Measurements from ENCODE around the gene MAGEA2.
"Not testable (repeated sequence)": the region's sequence is repeated elsewhere in the genome, so short reads cannot be mapped to it uniquely, and the experiment has no call there.

The MAGEA2 gene, protein sequence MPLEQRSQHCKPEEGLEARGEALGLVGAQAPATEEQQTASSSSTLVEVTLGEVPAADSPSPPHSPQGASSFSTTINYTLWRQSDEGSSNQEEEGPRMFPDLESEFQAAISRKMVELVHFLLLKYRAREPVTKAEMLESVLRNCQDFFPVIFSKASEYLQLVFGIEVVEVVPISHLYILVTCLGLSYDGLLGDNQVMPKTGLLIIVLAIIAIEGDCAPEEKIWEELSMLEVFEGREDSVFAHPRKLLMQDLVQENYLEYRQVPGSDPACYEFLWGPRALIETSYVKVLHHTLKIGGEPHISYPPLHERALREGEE

DNA sequence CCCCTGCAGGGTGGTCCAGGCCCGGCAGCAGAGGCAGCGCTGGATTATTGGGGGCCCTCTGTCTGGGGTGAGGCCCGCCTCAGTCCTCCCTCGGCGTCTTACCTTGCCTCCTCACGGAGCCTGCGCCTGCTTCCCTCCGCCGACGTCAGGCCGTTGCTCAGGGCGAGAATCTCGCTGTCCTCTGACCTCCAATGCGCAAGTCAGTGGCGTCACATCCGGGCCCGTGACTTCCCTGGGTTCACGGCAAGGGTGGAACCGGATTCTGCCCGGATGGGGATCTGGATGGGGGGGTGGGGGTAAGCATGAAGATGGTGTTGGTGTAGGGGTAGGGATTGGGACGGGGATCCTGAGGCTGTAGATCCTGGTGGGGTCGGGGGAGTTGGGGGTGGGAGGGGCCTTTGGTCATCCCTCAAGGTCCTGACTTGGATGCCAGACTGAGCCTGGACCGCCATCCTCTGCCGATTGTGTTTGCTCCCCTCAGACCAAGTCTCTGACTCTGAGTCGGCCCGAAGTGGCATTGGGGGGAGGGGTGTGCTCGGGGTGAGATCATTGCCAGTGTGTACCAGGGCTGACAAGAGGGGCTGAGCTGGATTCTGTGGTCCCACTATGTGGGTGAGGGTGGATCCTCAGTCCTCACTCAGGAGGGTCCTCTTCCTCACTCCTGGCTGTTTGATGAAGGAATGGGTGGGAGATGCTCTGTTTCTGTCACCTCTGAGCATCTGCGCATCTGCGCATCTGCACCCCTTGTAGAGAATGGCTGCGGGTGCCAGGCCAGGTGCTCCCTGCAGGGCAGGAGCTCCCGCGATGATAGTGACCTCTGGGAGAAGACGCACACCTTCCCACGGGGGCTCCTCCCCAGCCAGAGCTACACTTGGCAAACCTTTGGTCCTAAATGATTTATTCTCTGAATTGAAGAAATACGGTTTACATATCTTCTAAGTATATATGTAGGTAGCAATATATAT lies at the start of gene MAGEA2:
Gene MAGEA2, minus strand, starts transcription at position 157 of the 965 bp plus-strand sequence. CDS start 2,479 bp downstream, outside the sequence.
- not testable (repeated sequence) for DNase-seq

DNA sequence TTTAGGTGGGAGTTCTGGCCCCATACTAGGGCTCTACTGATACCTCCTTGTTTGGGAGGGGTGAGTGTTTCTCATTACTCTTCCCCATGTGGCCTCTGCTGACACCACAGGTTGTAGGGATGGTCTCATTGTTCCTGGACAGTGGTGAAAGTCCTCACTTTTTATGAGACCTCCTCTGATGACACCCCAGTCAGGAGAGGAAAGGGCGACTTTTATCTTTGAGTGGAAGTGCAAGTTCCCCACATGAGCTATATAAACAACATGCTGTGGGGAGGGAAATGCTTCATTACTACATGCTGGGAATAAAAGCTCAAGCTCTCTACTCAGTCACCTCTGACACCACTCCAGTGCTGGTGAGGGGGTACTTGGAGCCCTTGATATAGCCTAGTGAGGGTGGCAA lies 45.3 kb upstream of the MAGEA2 start:
- DNase-seq = no peak

DNA sequence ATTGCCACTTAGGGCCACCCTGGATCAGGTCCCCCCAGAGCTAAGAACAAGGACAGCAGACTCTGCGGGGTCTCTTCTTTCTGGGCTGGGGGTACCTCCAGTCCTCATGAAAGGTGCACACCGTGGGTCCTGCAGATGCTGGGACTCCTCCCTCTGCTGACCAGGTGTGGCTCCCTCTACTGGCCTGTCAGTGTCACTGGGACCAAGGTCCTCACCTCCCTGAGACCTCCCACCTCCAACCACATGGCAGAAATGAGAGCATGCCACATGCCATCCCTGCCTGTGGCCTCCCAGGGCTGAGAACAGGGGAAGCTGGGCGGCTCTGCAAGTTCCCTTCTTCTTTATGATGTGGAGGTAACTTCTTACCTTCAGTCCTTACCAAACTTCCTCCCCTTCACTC lies 33.4 kb upstream of the MAGEA2 start:
- not testable (repeated sequence) for DNase-seq

DNA sequence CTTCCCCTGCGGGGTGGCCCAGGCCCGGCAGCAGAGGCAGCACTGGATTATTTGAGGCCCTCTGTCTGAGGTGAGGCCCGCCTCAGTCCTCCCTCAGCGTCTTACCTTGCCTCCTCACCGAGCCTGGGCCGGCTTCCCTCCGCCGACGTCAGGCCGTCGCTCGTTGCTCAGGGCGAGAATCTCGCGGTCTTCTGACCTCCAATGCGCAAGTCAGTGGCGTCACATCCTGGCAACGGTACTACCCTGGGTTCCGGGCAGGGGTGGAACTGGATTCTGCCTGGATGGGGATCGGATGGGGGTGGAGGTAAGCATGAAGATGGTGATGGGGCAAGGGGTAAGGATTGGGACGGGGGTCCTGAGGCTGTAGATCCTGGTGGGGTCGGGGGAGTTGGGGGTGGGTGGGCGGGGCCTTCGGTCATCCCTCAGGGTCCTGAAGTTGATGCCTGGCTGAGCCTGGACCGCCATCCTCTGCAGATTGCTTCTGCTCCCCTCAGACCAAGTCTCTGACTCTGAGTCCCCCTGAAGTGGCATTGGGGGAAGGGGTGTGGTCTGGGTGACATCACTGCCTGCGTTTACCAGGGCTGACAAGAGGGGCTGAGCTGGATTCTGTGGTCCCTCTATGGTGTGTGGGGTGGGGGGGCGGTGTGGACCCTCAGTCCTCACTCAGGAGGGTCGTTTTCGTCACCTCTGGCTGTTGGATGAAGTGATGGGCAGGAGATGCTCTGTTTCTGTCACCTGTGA lies 16.1 kb upstream of the MAGEA2 start, which contains the start of gene MAGEA6:
Gene MAGEA6, minus strand, starts transcription at position 141 of the 741 bp plus-strand sequence. CDS start 2,039 bp downstream, outside the sequence.
- DNase-seq = not testable (repeated sequence)

DNA sequence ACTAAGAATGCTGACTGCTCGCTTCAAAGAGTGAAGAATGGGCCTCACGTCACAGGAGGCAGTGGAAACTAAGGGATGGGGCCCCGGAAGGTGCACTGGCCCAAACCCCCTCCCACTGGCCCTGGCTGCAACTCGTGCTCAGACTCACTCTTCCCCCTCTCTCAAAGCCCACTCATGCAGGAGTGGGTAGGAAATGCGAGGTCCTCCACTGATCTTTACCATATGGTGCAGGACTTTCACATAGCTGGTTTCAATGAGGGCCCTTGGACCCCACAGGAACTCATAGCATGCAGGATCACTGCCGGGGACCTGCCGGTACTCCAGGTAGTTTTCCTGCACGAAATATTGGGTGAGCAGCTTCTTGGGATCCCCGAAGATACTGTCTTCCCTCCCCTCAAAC lies 12.9 kb upstream of the MAGEA2 start:
- not testable (repeated sequence) for DNase-seq

DNA sequence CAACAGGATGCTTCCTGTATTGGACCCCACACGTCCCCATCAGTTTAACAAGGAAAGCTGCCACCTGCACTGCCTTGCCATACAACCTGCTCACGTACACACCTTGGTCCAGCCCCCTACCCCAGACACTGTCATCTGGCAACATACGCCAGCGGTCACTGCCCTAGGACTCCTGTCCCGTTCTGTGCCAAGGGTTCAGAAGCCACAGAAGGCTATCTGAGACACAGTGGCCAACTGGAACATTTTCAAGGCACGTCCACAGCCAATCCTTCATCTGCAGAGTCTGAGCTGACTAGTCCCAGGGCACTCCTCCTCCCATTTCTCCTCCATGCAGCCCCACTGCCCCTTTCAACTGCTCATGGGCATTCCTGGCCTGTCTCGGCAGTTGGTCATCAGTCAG lies 7.9 kb upstream of the MAGEA2 start:
- DNase-seq = not testable (repeated sequence)

DNA sequence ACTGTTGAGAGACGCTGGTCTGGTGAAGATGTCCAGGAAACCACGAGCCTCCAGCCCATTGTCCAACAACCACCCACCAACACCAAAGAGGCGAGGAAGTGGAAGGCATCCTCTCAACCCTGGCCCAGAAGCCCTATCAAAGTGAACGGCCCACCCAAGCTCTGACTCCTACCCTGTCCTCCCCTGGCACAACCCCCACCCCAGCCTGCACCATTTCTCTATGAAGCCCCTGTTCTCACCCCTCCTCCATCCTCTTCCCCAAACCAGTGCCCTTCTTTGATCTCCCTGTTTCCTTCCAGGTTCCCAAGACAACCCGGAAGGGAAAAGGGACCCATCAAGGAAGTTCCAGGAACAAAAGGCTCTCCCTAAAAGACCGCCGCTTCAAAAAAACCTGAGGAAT lies 5.9 kb upstream of the MAGEA2 start:
- DNase-seq = not testable (repeated sequence)

DNA sequence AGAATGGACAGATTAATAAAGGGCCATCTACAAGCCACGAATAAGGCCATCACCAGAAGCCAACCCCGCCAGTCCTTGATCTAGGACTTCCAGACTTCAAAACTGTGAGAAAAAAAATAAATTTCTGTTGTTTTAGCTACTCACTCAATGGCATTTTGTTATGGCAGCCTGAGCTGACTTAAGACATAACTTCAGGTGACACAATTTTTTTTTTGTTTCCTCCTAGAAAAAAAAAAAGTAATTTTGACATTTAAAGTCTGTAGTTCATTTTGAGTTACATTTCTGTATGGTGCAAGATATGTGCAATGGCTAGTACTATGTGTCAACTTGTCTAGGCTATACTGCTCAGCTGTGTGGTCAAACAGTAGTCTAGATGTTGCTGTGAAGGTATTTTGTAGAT lies 5.3 kb upstream of the MAGEA2 start, which contains the start of gene CSAG3:
Gene CSAG3, plus strand, starts transcription at position 301 of the 400 bp plus-strand sequence.
- DNase-seq = not testable (repeated sequence)

DNA sequence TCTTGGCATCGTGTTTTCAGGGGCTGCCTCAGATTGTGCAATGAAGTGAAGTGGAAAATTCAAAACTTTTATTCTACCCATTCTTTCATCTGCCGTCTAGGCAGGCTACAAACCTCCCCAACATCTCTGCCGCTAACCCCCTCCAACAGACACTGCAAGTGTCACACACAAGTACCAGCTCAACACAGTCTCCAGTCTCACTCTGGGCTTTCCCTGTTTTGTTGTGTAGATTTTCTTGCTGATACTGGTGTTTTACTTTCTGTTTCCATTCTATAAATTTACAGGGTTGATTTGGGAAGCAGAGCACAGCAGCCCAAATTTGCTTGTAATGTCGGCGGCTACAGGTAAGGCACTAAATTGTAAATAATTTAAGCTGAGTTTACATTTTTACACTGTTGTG lies 1.2 kb upstream of the MAGEA2 start:
- DNase-seq = not testable (repeated sequence)

DNA sequence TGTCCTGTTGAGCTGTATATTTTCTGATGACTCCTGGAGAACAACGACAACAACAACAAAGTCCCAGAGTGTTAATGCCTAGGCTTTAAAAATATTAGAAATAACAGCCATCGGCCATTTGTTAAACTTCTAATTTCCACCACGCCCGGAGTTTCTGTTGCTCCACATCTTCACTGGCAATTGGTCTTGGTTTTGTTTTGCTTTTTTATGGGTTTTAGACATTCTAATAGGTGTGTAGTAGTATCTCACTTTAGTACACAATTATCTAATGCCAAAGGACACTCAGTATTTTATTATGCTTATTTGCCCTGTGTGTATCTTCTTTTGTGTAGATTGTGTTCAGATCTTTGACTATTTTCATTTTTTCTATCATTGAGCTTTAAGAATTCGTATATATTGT lies 15.1 kb downstream of the MAGEA2 start:
- no peak for DNase-seq

DNA sequence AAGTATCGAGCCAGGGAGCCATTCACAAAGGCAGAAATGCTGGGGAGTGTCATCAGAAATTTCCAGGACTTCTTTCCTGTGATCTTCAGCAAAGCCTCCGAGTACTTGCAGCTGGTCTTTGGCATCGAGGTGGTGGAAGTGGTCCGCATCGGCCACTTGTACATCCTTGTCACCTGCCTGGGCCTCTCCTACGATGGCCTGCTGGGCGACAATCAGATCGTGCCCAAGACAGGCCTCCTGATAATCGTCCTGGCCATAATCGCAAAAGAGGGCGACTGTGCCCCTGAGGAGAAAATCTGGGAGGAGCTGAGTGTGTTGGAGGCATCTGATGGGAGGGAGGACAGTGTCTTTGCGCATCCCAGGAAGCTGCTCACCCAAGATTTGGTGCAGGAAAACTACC lies 17.1 kb downstream of the MAGEA2 start:
- not testable (repeated sequence) for DNase-seq

DNA sequence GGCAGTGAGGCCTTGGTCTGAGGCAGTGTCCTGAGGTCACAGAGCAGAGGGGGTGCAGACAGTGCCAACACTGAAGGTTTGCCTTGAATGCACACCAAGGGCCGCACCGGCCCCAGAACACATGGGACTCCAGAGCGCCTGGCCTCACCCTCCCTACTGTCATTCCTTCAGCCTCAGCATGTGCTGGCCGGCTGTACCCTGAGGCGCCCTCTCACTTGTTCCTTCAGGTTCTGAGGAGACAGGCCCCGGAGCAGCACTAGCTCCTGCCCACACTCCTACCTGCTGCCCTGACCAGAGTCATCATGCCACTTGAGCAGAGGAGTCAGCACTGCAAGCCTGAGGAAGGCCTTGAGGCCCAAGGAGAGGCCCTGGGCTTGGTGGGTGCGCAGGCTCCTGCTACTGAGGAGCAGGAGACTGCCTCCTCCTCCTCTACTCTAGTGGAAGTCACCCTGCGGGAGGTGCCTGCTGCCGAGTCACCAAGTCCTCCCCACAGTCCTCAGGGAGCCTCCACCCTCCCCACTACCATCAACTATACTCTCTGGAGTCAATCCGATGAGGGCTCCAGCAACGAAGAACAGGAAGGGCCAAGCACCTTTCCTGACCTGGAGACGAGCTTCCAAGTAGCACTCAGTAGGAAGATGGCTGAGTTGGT lies 17.7 kb downstream of the MAGEA2 start:
- DNase-seq = no peak

DNA sequence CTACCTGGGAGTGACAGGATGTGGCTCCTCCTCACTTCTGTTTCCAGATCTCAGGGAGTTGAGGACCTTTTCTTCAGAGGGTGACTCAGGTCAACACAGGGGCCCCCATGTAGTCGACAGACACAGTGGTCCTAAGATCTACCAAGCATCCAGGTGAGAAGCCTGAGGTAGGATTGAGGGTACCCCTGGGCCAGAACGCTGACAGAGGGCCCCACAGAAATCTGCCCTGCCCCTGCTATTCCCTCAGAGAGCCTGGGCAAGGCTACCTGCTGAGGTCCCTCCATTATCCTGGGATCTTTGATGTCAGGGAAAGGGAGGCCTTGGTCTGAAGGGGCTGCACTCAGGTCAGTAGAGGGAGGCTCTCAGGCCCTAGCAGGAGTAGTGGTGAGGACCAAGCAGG lies 18.5 kb downstream of the MAGEA2 start:
- no peak for DNase-seq

DNA sequence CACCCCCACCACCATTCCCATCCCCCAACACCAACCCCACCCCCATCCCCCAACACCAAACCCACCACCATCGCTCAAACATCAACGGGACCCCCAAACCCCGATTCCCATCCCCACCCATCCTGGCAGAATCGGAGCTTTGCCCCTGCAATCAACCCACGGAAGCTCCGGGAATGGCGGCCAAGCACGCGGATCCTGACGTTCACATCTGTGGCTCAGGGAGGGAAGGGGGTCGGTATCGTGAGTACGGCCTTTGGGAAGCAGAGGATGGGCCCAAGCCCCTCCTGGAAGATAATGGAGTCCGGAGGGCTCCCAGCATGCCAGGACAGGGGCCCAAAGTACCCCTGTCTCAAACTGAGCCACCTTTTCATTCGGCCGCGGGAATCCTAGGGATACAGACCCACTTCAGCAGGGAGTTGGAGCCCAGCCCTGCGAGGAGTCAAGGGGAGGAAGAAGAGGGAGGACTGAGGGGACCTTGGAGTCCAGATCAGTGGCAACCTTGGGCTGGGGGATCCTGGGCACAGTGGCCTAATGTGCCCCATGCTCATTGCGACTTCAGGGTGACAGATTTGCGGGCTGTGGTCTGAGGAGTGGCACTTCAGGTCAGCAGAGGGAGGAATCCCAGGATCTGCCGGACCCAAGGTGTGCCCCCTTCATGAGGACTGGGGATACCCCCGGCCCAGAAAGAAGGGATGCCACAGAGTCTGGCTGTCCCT lies 19.3 kb downstream of the MAGEA2 start:
- not testable (repeated sequence) for DNase-seq

DNA sequence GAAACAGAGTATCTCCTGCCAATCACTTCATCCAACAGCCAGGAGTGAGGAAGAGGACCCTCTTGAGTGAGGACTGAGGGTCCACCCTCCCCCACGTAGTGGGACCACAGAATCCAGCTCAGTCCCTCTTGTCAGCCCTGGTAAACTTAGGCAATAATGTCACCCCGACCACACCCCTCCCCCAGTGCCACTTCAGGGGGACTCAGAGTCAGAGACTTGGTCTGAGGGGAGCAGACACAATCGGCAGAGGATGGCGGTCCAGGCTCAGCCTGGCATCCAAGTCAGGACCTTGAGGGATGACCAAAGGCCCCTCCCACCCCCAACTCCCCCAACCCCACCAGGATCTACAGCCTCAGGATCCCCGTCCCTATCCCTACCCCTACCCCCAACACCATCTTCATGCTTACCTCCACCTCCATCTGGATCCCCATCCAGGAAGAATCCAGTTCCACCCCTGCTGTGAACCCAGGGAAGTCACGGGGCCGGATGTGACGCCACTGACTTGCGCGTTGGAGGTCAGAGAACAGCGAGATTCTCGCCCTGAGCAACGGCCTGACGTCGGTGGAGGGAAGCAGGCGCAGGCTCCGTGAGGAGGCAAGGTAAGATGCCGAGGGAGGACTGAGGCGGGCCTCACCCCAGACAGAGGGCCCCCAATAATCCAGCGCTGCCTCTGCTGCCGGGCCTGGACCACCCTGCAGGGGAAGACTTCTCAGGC lies 20.2 kb downstream of the MAGEA2 start, which contains the start of the genes CSAG1 and MAGEA12:
Gene CSAG1, minus strand, starts transcription at position 461 of the 715 bp plus-strand sequence. CDS start 1,261 bp downstream, outside the sequence.
Gene MAGEA12, plus strand, starts transcription at position 497 of the 715 bp plus-strand sequence. CDS start 2,405 bp downstream, outside the sequence.
- DNase-seq = peak; percentile 29

DNA sequence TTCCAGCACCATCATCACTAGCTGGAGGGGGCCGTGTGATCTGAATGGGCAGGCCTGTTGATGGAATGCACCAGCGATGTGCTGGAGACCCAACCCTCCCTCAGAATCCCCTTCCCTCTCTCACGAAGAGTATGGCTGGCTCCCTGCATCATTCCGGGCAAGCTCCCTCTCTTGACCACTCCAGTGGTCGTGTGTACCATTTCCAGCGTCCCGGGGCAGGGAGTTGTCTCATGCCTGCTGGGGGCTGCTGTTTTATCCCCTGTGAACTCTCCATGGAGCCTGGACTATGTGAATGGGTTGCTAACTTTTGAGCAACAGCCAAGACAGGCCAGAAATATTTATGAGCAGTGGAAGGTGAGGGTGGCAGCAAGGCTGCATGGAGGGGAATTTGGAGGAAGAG lies 28.2 kb downstream of the MAGEA2 start:
- no peak for DNase-seq

DNA sequence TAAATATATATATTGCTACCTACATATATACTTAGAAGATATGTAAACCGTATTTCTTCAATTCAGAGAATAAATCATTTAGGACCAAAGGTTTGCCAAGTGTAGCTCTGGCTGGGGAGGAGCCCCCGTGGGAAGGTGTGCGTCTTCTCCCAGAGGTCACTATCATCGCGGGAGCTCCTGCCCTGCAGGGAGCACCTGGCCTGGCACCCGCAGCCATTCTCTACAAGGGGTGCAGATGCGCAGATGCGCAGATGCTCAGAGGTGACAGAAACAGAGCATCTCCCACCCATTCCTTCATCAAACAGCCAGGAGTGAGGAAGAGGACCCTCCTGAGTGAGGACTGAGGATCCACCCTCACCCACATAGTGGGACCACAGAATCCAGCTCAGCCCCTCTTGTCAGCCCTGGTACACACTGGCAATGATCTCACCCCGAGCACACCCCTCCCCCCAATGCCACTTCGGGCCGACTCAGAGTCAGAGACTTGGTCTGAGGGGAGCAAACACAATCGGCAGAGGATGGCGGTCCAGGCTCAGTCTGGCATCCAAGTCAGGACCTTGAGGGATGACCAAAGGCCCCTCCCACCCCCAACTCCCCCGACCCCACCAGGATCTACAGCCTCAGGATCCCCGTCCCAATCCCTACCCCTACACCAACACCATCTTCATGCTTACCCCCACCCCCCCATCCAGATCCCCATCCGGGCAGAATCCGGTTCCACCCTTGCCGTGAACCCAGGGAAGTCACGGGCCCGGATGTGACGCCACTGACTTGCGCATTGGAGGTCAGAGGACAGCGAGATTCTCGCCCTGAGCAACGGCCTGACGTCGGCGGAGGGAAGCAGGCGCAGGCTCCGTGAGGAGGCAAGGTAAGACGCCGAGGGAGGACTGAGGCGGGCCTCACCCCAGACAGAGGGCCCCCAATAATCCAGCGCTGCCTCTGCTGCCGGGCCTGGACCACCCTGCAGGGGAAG lies 39.5 kb downstream of the MAGEA2 start, which contains the start of gene MAGEA2B:
Gene MAGEA2B, plus strand, starts transcription at position 814 of the 973 bp plus-strand sequence. CDS start 2,479 bp downstream, outside the sequence.
- not testable (repeated sequence) for DNase-seq

DNA sequence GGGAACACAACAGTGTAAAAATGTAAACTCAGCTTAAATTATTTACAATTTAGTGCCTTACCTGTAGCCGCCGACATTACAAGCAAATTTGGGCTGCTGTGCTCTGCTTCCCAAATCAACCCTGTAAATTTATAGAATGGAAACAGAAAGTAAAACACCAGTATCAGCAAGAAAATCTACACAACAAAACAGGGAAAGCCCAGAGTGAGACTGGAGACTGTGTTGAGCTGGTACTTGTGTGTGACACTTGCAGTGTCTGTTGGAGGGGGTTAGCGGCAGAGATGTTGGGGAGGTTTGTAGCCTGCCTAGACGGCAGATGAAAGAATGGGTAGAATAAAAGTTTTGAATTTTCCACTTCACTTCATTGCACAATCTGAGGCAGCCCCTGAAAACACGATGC lies 40.4 kb downstream of the MAGEA2 start:
- DNase-seq = not testable (repeated sequence)

DNA sequence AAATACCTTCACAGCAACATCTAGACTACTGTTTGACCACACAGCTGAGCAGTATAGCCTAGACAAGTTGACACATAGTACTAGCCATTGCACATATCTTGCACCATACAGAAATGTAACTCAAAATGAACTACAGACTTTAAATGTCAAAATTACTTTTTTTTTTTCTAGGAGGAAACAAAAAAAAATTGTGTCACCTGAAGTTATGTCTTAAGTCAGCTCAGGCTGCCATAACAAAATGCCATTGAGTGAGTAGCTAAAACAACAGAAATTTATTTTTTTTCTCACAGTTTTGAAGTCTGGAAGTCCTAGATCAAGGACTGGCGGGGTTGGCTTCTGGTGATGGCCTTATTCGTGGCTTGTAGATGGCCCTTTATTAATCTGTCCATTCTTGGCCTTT lies 44.5 kb downstream of the MAGEA2 start, which contains the start of gene CSAG2:
Gene CSAG2, minus strand, starts transcription at position 101 of the 400 bp plus-strand sequence. CDS start 161 bp downstream, outside the sequence.
- DNase-seq = not testable (repeated sequence)
